ENCODE results near the gene ARL13A. TPM values are rescaled to one million over a fixed set of nuclear protein-coding genes. Genes with fewer than 3 reads are reported as not detected.

The ARL13A gene
- total and polyA plus RNA-seq, 2 of the 8 experiments (the other 6 are each of a cell fraction or from before 2014, with no cell fraction given): not detected

DNA sequence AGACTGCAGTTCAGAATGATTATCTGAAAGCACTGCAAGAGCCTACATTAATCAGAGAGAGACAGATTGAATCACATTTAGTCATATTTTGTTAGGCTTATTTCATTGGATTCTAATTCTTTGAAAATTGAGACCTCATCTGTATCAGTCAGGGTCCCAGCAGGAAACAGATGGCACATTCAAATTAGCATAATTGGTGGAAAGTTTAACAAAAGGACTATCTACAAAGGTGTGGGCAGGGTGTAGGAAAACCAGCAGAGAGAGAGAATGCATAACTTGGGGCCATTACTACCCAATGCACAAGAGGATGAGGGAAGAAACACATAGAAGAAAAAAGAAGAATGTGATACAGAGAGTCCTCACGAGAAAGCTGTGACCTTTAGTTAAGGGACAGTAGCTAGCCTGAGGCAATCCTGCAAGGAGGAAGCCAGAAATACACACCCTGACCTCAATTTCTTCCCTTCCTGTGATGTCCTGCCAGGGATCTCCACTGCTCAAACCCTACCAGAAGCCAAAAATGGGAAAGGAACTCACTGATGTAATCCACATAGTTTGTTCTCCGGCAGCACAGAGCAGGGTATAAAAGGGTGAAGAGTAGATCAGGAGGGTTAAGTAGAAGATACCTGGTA is 23.1 kb upstream of the ARL13A start:
- Histone ChIP-seq H3K9ac (replicated peaks in 1 of 4; ENCODE audit: extremely low read depth in 1 of 4, low read depth in 3 of 4, low read length in 3 of 4) (no peak overlapping the region), H3K27ac (ENCODE audit: low read depth, low read length) (no peak overlapping the region), H2AFZ (ENCODE audit: low read length) (no peak overlapping the region), H3K36me3 (ENCODE audit: control insufficient read depth in 2 of 4, insufficient read depth in 4 of 4, low read length in 3 of 4) (no peaks in the 10 kb centered on the region), H3K23me2 (ENCODE audit: low read depth, low read length) (no peaks in the 10 kb centered on the region), H2BK12ac (ENCODE audit: low read depth, low read length) (no peak overlapping the region), H3K14ac (ENCODE audit: insufficient read length) (no peak overlapping the region), H3K4me1 (replicated peaks in 1 of 4; ENCODE audit: control insufficient read depth in 3 of 4, insufficient read depth in 4 of 4, low read length in 3 of 4) (no peaks in the 10 kb centered on the region), H3K9me3 (ENCODE audit: insufficient read depth in 2 of 2, low read depth in 1 of 2, low read length in 1 of 2) (no peaks in the 10 kb centered on the region), H3K4me2 (ENCODE audit: insufficient read depth in 1 of 2, low read depth in 2 of 2, low read length in 2 of 2) (no peak overlapping the region), H3K79me1 (ENCODE audit: low read depth, low read length) (no peaks in the 10 kb centered on the region), H3K4me3 (ENCODE audit: extremely low read depth in 1 of 4, insufficient read depth in 2 of 4, low read depth in 3 of 4, low read length in 4 of 4) (no peak overlapping the region), H3K4ac (replicated peaks; ENCODE audit: insufficient read length, low read depth, low read length) (no peak overlapping the region), H3K79me2 (ENCODE audit: control insufficient read depth in 1 of 2, insufficient read depth in 2 of 2, low read length in 2 of 2) (no peaks in the 10 kb centered on the region), H4K8ac (ENCODE audit: extremely low read depth, insufficient read depth, low read length) (no peak overlapping the region), H2BK15ac (ENCODE audit: low read length) (no peak overlapping the region), H3K56ac (replicated peaks; ENCODE audit: insufficient read length, low read depth, low read length) (no peak overlapping the region), H2BK5ac (ENCODE audit: low read depth, low read length) (no peak overlapping the region), H2BK20ac (ENCODE audit: low read length) (no peak overlapping the region), H4K91ac (replicated peaks; ENCODE audit: insufficient read length, low read length) (no peak overlapping the region), H2AK5ac (ENCODE audit: low read depth, low read length) (no peak overlapping the region), H3K23ac (ENCODE audit: insufficient read length) (no peak overlapping the region), H4K20me1 (replicated peaks in 1 of 2; ENCODE audit: control insufficient read depth in 1 of 2, insufficient read depth in 2 of 2, low read length in 2 of 2) (no peaks in the 10 kb centered on the region), H3K27me3 (replicated peaks in 1 of 4; ENCODE audit: control insufficient read depth in 3 of 4, extremely low read depth in 1 of 4, insufficient read depth in 3 of 4, low read length in 3 of 4) (no peaks in the 10 kb centered on the region), H3K18ac (ENCODE audit: extremely low read depth, low read length) (no peak overlapping the region), H4K5ac (ENCODE audit: insufficient read length, low read depth, low read length) (no peak overlapping the region), H2BK120ac (replicated peaks; ENCODE audit: low read depth, low read length) (no peak overlapping the region)
- CTCF ChIA-PET (ENCODE audit: partially characterized antibody): interaction anchor here (0.6 kb wide), 1 partner anchor 23 kb away, joined by 4 read pairs; no protein-coding TSS in a partner anchor
- FAIRE-seq: no peak
- POLR2A ChIA-PET (ENCODE audit: partially characterized antibody): no interaction called here
- WGBS, 2 experiments (ENCODE audit: extremely low coverage in 1 of 2, insufficient coverage in 1 of 2, insufficient read length in 1 of 2, insufficient replicate concordance in 2 of 2, low coverage in 1 of 2, low lambda C conversion rate in 2 of 2, missing lambda C conversion rate in 1 of 2): 50% methylated on average over 1 of the region's 2 CpGs; no CpG with 5 or more reads in 1 of the 2 experiments
- DNase-seq (ENCODE audit: low read depth in 1 of 2, low spot score in 2 of 2): no peak
- TF ChIP-seq FOSL1 (IDR thresholded peaks at IDR 0.05; ENCODE audit: insufficient read depth, low read depth, low read length) (no peak), CEBPB (IDR thresholded peaks at IDR 0.05; ENCODE audit: low read depth, low read length) (no peak), BCL11A (IDR thresholded peaks at IDR 0.05; ENCODE audit: low read depth in 2 of 2, low read length in 2 of 2) (no peak), SP4 (IDR thresholded peaks at IDR 0.05; ENCODE audit: low read length) (no peak), POLR2AphosphoS5 (IDR thresholded peaks at IDR 0.05; ENCODE audit: low read depth, low read length) (no peak), RNF2 (IDR thresholded peaks at IDR 0.05; ENCODE audit: borderline replicate concordance, low read depth, low read length, missing control alignments, poor library complexity, severe bottlenecking) (no peak), EGR1 (IDR thresholded peaks at IDR 0.05; ENCODE audit: borderline replicate concordance, low read depth, low read length) (no peak), BRCA1 (IDR thresholded peaks at IDR 0.05; ENCODE audit: low read depth, low read length) (no peak), EP300 (IDR thresholded peaks at IDR 0.05; ENCODE audit: borderline replicate concordance in 1 of 2, low read depth in 2 of 2, low read length in 2 of 2) (no peak), KDM5A (IDR thresholded peaks at IDR 0.05; ENCODE audit: low read length) (no peak), SIN3A (conservative IDR thresholded peaks at IDR 0.05 in 1 of 2, IDR thresholded peaks at IDR 0.05 in 1 of 2; ENCODE audit: low read depth in 1 of 2, low read length in 2 of 2) (no peak), POLR2A (IDR thresholded peaks at IDR 0.05; ENCODE audit: control extremely low read depth in 1 of 2, low read depth in 2 of 2, low read length in 2 of 2) (no peak), HDAC2 (IDR thresholded peaks at IDR 0.05; ENCODE audit: borderline replicate concordance in 1 of 2, low read depth in 2 of 2, low read length in 2 of 2) (no peak), TCF12 (IDR thresholded peaks at IDR 0.05; ENCODE audit: low read depth, low read length) (no peak)

All from H1 (cell line).